BE2C (cell line): ENCODE measurements around the gene CACNA1I.

ENCODE experiments used
- DNase-seq: peaks from one replicate; pipeline ENCODE4 v3.0.0-alpha.2; 2020
- H3K27me3 ChIP-seq: fragments of 250-450 bp; sonication (Bioruptor Pico); 2 replicates; pipeline ENCODE4 v1.5.1; 2020; ENCODE audit warnings: mild to moderate bottlenecking
- H3K36me3 ChIP-seq: fragments of 250-450 bp; sonication (Bioruptor Pico); 2 replicates; pipeline ENCODE4 v1.5.1; 2020; ENCODE audit warnings: mild to moderate bottlenecking
- H3K4me1 ChIP-seq: fragments of 250-450 bp; sonication (Bioruptor Pico); 2 replicates; pipeline ENCODE4 v1.5.1; 2020
- H3K4me3 ChIP-seq: 2 replicates; pipeline ENCODE4 v1.5.1; 2011; ENCODE audit warnings: low read depth, low read length
- H3K9me3 ChIP-seq: fragments of 250-450 bp; sonication (Bioruptor Pico); 2 replicates; pipeline ENCODE4 v1.5.1; 2020
- CTCF ChIP-seq: IDR thresholded peaks from 2 replicates; pipeline ENCODE4 v1.5.1; 2012; ENCODE audit warnings: mild to moderate bottlenecking, low read depth, low read length

Gene CACNA1I

GRCh38 chr22:39715778-39716495, 145.4 kb downstream of the CACNA1I start:
- TF ChIP-seq CTCF: no peak
- no peaks in the 10 kb centered on the region; the same call in 1 of the 2 replicates for H3K27me3 ChIP-seq
- no peaks in the 10 kb centered on the region for H3K36me3 ChIP-seq
- no peak overlapping the region for H3K4me3 ChIP-seq
- no peaks in the 10 kb centered on the region for H3K4me1 ChIP-seq
- DNase-seq: no peak
- no peaks in the 10 kb centered on the region for H3K9me3 ChIP-seq

DNA sequence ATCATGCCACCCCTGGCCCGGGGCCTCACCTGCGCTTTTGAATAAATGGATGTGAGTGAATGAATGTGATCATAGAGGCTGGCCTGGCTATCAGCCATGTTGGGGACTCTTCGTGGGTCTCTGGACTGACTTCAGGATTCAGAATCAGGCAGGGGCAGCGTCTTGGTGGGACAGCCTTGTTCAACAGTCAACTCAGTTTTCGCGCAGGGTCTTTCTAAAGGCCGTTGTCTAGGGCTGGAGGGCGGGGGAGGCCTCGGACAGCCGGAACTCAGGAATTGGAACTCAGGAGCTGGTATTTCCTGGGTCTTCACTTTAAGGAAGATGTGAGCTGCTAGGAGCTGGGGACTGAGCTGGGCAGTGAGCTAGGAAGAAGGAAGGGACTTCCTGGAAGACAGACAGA, 146.0 kb downstream of the CACNA1I start:
- no peaks in the 10 kb centered on the region for H3K36me3 ChIP-seq
- H3K4me3 ChIP-seq: no peak overlapping the region
- no peaks in the 10 kb centered on the region; the same call in 1 of the 2 replicates for H3K27me3 ChIP-seq
- no peaks in the 10 kb centered on the region for H3K4me1 ChIP-seq
- no peak for TF ChIP-seq CTCF
- no peak for DNase-seq
- no peaks in the 10 kb centered on the region for H3K9me3 ChIP-seq

DNA sequence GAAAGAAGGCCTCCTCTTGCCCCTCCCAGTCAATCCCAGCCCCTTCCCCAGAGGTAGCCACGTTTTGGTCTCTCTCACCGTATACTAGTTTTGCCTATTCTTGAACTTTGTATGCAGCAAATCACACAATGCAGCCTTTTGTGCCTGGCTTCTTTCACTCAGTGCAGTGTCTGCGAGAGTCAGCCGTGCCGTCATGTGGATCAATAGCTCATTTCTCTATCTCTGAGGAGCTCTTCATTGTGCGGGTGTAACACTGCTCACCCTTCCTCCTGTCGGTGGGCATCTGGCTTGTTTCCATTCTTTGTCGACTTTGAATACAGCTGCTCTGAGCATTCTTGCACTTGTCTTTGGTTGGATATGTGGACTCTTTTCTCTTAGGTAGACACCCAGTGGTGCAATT, 146.5 kb downstream of the CACNA1I start:
- DNase-seq: no peak
- TF ChIP-seq CTCF: no peak
- no peak overlapping the region for H3K4me3 ChIP-seq
- no peaks in the 10 kb centered on the region for H3K36me3 ChIP-seq
- H3K27me3 ChIP-seq: no peaks in the 10 kb centered on the region
- no peaks in the 10 kb centered on the region for H3K9me3 ChIP-seq
- H3K4me1 ChIP-seq: no peaks in the 10 kb centered on the region

- TF ChIP-seq CTCF: no peak
- no peaks in the 10 kb centered on the region for H3K36me3 ChIP-seq
These were observed 147.7 kb downstream of the CACNA1I start for GRCh38 chr22:39718206-39718605.

GRCh38 chr22:39718921-39719475, 148.4 kb downstream of the CACNA1I start:
- no peak for TF ChIP-seq CTCF
- Histone ChIP-seq H3K36me3 (no peaks in the 10 kb centered on the region), H3K27me3 (no peaks in the 10 kb centered on the region), H3K4me3 (no peak overlapping the region), H3K4me1 (no peaks in the 10 kb centered on the region), H3K9me3 (no peaks in the 10 kb centered on the region)
- DNase-seq: no peak

More at GRCh38 chr22:39718206-39718605, 147.7 kb downstream of the CACNA1I start:
- DNase-seq: no peak
- H3K27me3 ChIP-seq: no peaks in the 10 kb centered on the region
- no peak overlapping the region for H3K4me3 ChIP-seq
- H3K4me1 ChIP-seq: no peaks in the 10 kb centered on the region
- H3K9me3 ChIP-seq: no peaks in the 10 kb centered on the region
